GM08714 (cell line): ENCODE measurements around the gene FLT3.

Experiments
- H3K4me3 ChIP-seq: fragments of 200-500 bp; sonication (Bioruptor generic); 2 replicates; pipeline ENCODE4 v1.5.1; 2014; ENCODE audit warnings: mild to moderate bottlenecking, low read length, inconsistent platforms
- ZNF274 ChIP-seq: IDR thresholded peaks from 2 replicates; pipeline ENCODE4 v1.6.1; 2012; ENCODE audit warnings: mild to moderate bottlenecking, low read depth, low read length

Gene FLT3

GRCh38 chr13:27981006-27981708 lies 119.2 kb downstream of the FLT3 start:
- TF ChIP-seq ZNF274 = no peak

GRCh38 chr13:27980280-27980998 lies 119.9 kb downstream of the FLT3 start:
- TF ChIP-seq ZNF274 = no peak
- H3K4me3 ChIP-seq = no peak overlapping the region

More at GRCh38 chr13:27981006-27981708, 119.2 kb downstream of the FLT3 start:
- H3K4me3 ChIP-seq = no peak overlapping the region

DNA sequence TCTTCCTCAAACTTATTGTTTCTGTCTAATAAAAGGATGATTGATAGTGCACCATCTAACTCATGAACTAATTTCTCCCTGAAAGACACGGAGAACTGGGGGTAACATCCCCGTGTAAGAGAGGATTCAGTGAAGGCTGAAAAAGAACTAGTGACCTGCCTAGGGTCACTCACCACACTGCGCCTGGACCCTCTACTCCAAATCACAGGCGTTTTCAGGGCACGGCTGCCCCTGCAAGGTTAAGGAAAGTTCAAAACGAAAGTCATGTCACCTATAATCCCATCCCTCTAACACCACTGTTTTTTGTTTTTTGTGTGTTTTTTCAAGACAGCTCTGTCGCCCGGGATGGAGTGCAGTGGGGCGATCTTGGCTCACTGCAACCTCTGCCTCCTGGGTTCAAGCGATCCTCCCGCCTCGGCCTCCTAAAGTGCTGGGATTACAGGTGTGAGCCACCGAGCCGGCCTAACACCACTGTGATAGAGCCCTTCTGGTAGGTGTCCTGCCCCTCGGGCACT lies 120.6 kb downstream of the FLT3 start:
- H3K4me3 ChIP-seq = no peak overlapping the region
- TF ChIP-seq ZNF274 = no peak

- TF ChIP-seq ZNF274 = no peak
- H3K4me3 ChIP-seq = no peak overlapping the region
Observed at GRCh38 chr13:27979001-27979643, 121.3 kb downstream of the FLT3 start.

GRCh38 chr13:27978301-27978968 lies 121.9 kb downstream of the FLT3 start:
- no peak for TF ChIP-seq ZNF274
- H3K4me3 ChIP-seq = no peak overlapping the region

DNA sequence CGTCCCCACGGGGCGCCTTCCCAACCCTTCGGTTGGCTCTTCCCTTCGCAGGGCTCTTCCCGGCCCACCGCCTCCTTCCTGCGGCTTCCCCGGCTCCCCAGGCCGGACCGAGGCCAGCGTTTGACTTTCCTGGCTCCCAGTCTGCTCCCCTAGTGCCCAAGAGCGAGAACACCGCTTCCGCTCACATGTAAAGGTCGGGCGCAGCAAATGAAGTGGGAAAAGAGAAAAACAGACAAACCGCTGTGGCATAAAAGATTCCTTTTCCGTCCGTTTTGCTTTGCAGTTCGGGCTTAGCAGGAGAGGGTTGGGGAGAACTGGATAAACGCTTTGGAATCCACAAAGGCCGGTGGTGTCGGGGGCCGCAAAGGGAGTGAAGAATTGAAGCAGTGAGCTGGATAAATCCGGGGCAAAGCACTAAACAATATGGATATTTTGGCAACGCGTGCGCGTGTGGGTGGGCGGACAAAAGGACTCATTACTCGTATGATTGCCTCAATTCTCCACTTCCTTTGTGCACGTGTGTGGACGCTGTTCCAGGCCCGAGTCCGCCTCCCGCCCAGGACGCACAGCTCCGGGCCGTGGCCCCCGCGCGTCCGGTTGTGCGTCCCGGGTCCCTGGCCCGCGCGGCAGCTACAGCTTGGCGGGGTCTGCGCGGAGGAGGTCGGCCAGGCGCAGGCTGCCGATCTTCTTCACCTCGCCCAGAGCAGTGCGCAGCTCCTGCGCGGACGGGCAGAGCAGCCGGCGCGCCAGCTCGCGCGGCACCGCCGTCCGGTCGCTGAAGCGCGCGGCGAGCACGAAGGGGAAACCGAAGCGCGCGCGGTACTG lies 122.7 kb downstream of the FLT3 start:
- H3K4me3 ChIP-seq = no peak overlapping the region
- TF ChIP-seq ZNF274 = no peak

DNA sequence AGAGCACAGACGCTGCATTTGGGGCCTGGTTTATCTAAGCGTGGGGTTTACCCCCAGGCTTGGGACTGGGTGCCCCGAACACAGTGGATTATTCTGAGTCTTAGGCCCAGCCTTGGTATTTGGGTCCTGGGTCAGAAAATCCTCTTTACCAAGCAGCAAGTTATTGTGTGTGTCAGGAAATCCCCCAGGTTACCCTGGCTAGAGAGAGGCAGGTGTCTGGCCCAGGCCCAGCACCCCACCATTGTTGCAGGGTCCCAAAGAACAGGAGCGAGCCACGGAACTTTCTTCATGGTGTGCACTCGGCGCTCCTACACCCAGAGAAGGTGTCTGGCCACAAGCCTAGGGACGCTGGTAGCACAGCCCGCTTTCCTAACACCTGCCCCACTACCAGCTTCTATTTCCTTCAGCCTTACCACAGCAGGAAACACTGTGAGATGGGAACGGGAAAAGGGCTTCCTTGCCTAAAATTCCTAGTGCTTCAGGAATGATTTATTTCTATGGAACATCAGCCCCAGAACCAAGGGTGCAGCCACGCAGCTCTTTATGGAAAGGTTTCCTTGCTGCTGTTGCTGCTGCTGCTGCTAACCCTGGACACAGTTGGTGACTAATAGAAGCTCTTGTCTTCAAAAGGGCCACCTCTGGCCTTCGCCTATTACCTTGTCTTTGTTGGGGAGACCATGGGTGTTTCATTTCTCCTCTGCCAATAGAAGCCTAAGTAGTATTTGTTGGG lies 123.8 kb downstream of the FLT3 start:
- TF ChIP-seq ZNF274 = no peak
- H3K4me3 ChIP-seq = no peak overlapping the region

- H3K4me3 ChIP-seq = no peak overlapping the region; the same call in 1 of the 2 replicates
- TF ChIP-seq ZNF274 = no peak
Observed at GRCh38 chr13:27975564-27976361, 124.6 kb downstream of the FLT3 start.

DNA sequence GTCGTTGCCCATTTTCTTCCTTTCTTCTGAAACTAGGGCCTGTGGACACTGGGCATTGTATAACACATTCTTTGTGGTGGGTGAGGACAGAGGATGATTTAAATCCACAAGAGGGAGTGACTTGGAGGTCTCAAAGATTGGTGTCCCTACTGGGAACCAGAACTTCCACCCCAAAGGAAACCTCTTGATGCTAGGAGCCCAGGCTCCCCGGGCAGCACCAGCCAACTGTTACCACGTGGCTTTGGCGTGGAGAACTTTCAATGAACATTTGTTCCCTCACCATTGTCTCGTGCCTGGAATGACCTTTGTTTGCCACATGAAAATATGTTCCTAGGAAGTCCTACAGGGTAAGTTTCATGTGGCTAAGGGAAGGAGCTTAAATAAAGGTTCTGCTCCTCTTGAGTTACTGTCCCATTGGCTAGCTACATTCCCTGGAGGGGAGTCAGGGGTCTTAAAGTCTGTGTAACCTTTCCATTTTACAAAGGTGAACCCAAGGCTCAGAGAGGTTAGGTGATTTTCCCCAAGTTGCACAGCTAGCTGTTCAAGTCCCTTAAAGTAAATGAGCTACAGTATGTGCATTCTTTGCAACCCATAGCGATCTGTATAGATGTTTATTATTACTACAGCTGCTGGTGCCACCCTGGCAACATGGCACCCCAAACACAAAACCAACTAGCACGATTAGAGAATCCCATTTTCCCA lies 126.3 kb downstream of the FLT3 start:
- H3K4me3 ChIP-seq = no peak overlapping the region
- TF ChIP-seq ZNF274 = no peak

DNA sequence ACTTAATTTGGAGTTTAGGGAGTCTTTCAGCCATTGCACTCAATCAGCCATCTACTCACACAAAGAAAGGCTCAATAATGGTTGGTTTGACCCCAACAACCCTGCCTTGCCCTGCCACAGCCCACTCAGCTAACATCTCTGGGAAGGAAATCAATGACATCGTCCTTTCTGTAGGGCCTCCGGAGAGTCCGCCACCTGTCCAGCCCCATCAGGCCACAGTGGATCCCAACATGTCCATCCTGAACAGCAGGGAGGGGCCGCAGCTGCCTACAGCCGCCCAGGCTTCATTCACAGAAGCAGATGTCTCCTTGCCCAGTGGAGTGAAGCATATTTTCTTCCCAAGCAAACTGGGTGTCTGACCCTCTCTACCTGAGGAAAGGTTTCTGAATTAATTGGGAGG lies 127.1 kb downstream of the FLT3 start:
- no peak for TF ChIP-seq ZNF274
- H3K4me3 ChIP-seq = no peak overlapping the region

GRCh38 chr13:27972478-27972820 lies 127.9 kb downstream of the FLT3 start:
- no peak for TF ChIP-seq ZNF274
- H3K4me3 ChIP-seq = no peak overlapping the region

GRCh38 chr13:27971776-27972477 lies 128.4 kb downstream of the FLT3 start:
- H3K4me3 ChIP-seq = no peak overlapping the region
- TF ChIP-seq ZNF274 = no peak
